GM21737 (cell line): ENCODE data around the gene CHST11.
A peak's percentile ranks its signal among the peaks of the same experiment; 100 is the strongest.

Source experiments
- ATAC-seq: cut with Tn5 transposase; IDR thresholded peaks from one replicate; pipeline ENCODE4 v1.9.1; 2021; ENCODE audit warnings: mild to moderate bottlenecking, moderate library complexity; ENCODE audit not compliant: unreplicated experiment

CHST11 gene

DNA sequence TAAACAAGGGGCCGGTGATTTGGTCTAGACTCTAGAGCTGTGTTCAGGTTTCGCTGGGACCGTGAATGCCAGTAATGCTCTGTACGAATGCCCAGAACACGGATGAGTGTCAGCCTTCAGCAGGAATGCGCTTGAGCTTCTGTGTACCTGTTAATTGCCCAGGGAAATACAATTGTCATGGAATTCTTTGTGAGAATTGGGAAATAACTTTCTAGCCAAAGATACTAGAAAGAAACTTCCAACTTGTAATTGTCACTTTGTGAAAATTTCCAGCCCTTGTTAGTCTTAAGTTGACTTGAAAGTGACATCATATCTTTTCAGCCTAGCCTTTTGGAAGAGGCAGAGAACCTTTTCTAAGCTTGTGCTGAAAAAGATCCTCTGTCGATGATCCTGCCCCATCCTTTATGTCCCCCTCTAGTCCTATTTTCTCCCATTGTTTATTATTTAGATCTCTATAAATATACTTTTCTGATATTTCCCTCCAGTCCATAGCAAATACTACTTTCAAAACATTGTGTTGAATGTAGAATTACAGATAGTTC lies 2.7 kb downstream of the CHST11 start:
- no peak for ATAC-seq

DNA sequence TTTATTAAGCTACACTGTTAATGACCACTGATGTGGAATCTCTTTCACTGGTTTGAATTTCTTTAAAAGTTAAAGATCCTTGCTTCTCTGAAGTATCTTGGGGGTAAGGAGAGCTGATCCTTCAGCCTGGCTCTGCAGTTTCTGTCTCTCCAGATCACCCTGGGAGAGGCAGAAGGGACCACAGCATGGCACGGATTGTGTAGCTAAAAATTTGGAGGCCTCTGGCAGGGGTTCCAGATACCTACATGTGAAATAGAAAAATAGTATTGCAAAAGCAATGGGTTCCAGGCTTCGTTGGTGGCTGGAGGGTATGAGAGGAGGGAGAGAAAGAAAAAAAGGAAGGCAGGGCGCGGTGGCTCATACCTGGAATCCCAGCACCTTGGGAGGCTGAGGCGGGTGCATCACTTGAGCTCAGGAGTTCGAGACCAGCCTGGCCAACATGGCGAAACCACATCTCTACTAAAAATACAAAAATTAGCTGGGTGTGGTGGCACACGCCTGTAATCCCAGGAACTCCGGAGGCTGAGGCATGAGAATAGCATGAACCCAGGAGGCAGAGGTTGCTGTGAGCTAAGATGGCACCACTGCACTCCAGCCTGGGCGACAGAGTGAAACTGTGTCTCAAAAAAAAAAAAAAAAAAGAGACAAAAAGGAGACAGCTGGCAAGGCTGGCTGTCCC lies 3.4 kb downstream of the CHST11 start:
- ATAC-seq = no peak

DNA sequence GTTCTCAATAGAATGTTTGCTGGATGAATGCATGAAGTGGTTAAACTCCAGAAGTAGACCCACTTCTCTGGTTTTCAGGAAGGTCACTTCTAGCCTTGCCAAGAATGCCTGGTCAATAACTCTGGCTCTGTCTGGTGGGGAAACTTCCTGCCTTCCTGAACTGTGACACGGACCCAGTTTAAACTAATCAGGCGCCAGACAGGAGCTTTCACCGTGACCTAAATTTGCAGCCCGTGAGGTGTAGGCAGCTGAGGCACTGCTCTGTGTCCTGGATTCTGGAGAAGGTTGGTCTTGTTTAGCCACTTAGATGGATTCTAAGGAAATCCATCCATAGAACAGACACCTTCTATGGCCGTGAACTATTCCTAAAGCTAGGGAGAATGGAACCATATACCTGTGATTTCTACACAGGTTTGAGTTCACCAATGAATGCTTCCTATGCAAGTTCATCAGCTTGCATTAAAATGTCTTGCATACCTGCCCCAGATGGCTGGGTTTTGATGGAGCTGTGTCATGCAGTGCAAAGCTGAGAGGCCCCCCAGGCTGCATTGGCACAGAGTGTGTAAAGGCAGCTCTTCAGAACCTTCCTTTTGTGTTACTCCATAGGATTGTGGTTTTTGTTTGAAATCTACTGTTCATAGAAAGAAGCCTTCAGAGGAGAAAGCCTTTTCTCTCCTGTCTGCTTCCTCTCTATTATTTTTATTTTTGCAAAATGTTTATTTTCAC lies 4.4 kb downstream of the CHST11 start:
- no peak for ATAC-seq

DNA sequence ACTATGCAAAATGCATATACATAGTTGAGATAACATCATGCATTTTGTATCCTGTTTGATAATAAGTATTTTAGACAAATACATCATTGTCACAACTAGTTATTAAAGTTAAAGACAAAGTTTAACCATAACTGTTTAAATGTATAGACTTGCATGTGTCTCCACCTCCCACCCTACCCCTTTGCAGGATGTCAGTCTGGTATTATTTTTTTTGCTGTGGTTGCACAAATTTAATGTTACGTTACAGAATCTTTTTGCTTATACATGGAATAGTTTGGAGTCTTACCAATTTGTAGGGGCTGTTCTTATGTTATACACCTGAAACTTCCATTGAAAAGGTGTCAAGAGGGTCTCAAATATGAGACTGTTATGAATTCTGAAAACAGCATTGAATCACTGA lies 5.6 kb downstream of the CHST11 start:
- ATAC-seq = no peak

DNA sequence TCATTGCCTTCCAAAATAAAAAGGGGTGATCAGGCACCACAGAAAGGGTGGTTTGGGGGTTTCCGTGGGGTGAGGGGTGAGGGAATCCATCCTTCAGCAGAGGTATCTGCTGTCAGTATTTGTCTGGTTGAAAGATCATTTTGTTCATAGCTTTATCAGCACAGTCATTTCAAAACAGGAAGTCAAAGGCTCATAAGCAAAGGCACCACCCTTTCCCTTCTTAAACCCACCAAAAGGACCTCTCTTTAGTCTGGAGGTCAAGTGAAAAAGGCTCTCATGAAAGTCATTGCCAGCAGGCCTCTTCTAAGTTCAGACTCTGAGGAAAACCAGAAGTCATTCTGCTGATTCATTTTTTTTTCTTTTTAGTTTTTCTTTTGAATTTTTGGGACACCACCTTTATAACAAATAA lies 6.2 kb downstream of the CHST11 start:
- peak; percentile 44 for ATAC-seq

DNA sequence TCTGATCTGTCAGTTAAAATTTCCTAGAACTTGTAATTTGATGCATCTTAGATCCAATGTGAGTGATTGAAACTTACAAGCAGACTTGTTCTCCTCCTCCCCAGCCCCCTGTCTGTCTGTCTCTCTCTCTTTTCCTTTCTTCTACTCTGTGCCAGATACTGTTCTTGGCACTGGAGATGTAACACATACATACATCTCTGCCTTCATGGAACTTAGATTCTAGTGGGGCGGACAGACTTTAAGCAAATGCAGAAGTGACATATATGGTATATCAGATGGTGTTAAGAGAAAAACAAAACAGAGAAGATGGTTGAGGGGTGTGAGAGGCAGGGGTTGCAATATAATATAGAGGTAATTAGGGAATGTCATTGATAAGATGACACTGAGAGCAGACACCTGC lies 6.6 kb downstream of the CHST11 start:
- no peak for ATAC-seq

DNA sequence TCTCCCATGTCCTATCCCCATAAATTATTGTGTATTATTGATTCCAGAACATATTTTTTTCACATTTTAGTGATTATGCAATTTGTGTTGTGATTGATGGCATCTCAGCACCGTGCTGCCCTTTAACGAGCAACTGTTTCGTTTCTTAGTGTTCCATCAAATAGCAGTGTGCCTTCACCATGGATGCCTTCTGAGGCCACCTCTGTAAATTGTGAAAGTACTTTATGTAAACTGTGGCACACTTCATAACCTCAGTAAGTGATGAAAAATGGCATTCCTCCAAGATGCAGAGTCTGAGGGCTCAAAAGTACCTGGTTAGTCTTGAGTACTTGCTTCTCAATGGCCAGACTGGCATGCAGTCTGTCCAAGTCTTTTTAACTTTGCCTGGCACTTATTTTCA lies 8.2 kb downstream of the CHST11 start:
- no peak for ATAC-seq

DNA sequence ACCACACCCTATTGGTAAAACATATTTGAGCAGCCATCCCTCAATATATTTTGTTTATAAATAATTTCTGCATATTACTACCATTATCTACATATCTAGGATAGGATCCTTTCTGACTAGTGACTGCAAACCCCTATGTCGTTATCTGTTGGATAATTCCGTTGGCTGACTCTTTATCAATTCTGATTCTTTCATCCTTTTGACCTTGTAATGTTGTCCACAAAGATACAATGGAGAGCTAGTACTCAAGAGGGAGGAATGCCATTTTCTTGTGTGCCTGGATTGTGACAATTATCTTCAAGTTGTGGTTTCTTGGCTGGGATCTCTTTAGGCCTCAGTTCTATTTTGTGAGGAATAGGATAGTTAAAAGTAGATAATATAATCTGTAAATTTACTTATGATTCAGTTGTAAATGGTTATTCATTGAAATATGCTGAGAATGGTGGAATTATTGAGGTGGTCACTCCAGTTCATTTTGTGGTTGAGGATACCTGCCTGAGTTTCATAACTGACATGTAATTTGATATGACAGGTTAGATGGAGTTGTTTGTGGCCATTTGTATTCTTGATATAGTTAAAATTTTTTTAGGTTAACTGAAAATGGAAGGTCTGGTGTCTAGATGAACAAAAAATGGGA lies 10.1 kb downstream of the CHST11 start:
- no peak for ATAC-seq

DNA sequence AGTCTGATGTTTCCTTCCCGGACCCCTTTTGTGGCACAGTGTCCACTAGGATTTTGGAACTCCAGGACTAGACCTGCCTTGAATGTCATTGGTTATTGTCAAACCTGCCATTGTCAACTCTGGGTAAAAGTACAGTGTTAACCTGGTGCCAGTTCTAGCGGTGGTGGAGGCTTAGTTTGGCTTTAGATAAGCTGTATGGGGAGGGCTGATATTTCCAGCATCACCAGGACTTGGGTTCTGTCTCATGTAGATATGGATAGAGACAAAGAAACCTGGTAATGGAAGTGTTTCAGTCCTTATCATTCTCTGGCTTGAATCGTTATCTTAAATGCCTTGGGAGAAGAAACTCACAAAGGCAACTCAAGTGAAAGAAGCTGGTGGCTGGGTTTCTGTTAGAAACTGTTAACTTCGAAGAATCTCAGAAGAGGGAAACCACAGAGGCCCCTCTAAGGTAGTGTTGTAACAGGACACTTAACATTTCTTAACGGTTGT lies 10.6 kb downstream of the CHST11 start:
- ATAC-seq = no peak

DNA sequence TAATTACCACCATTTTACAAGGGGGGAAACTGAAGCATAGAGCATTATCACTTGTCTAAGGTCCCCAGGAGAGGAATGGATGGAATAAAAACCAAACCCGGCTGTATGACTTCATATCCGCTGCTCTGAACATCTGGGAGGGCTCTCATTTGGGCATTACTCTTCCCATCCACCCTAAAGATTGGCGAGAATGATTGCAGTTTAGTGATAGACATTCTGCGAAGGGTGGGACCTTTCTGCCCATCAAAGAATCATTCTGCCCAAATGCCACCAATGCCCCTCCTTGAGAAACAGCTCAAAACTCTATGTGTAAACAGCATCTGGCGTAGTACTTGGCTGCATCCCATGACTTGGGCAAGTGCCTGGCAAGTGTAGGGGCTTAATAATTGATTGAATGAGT lies 11.6 kb downstream of the CHST11 start:
- ATAC-seq = no peak

DNA sequence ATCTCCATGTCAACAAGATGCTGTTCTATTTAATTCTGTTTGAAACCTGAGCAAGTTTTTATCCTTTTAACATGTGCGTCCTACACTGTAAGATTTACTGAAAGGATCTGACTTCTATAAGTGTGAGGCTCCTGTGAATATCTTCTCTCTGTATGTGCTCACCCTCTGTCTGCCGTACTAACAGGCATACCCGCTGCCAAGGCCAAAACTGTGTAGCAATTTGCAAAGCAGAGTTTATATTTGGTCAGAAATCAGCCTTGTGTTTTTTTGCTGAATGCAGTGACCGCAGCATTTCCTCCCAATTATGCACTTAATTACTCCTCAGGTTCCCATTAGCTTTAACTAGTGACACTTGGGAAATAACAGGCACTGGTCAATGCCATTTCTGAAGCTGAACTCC lies 12.3 kb downstream of the CHST11 start:
- ATAC-seq = no peak

DNA sequence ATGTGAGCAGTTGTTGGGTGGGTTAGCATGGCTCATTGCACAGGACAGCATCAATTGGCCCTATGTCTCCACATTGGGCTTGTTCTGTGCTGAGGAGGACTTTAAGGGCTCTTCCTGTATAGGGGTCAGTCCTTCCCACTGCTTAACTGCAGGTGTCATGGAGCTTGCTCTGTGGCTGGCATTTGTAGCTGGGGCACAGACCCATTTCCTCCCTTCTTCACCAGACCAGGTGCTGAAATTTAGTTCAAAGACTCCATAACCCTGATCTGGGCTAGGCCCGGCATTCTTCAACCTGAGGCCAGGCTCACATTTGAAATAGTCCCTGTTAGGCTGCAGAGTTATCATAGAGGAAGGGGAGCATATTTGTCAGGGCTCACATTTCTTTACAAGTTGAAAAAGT lies 12.8 kb downstream of the CHST11 start:
- ATAC-seq = no peak

DNA sequence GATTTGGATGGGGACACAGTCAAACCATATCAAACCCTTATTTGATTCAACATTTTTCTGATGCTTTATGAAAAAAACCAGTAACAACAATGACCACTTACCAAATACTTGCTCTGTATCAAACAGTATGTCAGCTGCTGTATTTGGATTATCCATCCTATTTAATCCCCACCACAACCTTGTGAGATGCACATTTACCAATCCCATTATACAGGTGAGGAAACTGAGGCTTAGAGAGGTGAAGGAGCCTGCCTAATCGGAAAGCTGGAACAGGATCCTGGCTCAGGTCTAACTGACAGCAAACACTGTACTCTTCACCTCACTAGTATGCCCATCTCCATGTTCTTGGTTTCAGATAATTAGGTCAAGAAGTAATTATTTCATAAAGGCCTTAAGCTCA lies 13.8 kb downstream of the CHST11 start:
- ATAC-seq = no peak

DNA sequence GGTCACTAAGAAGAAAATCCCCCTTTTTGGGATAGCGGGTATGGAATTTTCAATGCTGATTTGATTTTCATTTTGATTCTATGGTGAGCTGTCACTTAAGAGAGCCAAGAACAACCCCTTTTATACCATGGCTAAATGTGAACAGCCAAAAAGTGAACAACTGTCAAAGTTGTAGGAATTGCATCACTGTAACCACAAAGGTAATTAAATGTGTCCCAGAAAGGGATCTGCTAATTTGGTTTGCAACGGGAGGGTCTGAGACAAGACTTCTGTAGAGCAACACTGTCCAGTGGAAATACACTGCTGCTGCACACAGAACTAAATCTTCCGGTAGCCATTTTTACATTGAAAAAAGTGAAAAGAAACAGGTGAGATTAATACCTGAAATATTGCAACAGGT lies 14.6 kb downstream of the CHST11 start:
- no peak for ATAC-seq

DNA sequence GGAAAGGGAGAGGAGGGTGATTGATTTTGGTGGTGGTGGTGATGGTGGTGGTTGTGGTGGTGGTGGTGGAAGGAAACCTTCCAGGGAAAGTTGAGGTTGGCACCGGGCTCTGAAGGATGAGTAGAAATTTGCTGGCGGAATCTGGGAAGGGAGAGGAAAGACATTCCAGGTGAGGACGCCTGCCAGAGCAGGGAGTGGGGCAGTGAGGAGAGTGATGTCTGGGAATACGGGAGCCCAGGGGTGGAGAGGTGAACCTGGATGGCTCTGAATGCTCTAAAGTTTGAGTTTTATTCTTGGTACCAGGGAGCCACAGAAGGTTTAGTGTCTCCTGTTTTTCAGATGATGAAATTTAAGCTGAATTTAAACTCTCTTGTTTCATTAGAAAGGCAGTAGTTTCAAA lies 16.0 kb downstream of the CHST11 start:
- ATAC-seq = no peak

DNA sequence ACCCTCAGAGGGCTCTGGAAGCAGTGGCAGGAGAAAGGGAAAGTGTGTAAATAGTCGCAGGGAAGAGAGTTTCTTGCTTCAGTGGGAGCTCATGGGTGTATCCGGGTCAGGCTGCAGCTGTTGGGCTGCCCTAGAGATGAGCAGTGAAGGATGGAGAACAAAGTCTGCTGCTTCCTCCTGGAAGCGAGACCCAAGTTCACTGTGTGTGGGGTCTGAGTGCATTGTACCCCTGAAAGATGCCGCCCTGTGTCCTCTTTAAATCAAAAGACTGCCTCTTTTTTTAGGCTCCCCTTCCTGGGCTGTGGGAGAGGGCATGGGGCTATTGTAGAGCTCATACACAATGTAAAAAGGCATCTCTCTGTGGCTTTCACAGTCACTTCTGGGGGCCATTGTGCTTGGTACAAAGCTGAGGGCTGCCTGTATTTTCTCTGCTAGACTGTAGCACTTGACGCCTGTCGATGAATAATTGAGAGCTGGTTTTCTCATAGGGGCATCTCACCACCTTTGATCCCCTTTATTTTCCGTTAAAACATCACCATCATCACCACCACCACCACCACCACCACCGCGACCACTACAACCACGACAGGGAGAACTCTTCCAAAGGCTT lies 16.7 kb downstream of the CHST11 start:
- ATAC-seq = peak; percentile 49

DNA sequence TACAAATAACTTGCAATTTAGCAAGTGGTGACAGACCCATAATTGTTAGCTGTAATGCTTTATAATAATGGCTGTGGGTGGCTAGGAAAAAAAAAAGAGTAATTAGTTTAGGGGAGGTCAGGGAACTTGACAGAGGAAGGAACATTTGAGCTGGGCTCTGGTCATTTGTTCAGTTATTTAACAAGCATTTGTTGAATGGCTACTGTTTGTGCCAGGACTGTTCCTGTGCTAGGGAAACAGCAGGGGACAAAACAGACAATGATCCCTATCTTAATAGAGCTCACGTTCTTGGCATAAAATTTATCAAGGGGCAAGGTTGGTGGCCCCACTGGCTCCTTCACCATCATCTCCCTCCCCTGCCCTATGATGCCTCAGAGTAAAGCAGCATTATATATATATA lies 18.5 kb downstream of the CHST11 start:
- ATAC-seq = no peak

DNA sequence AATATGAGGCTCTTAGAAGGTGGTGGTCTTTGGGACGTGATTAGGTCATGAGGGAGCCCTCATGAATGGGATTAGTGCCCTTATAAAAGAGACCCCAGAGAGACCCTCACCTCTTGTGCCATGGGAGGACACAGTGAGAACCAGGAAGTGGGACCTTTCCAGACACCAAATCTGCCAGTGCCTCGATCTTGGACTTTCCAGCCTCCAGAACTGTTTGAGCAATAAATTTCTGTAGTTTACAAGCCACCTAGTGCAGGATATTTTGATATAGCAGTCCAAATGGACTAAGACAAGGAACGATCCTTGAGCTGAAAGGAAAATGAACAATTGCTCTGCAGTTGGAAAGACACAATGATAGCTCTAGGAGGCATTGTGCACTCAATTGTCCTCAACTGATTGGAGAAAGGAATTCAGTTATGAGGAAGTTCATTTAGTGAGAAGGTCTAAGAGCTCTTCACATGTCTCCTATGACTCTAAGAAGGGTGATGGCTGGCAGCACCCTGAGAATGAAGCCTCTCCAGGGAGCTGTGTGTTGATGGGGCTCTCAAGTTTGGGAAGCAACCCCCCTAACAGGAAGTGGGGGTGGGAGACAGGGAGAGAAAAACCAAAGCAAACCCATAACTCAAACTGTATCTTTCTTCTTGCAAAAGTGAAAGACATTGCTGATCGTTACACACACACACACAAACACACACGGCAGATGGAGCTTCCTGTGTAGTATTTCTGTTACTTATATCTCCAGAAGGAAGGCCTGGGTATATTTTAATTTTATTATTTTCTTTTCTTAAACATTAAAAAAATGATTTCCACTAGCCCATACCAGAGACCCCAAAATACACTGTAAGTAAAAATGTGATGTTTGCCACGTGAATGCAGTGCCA lies 21.0 kb downstream of the CHST11 start:
- peak; percentile 6 for ATAC-seq

DNA sequence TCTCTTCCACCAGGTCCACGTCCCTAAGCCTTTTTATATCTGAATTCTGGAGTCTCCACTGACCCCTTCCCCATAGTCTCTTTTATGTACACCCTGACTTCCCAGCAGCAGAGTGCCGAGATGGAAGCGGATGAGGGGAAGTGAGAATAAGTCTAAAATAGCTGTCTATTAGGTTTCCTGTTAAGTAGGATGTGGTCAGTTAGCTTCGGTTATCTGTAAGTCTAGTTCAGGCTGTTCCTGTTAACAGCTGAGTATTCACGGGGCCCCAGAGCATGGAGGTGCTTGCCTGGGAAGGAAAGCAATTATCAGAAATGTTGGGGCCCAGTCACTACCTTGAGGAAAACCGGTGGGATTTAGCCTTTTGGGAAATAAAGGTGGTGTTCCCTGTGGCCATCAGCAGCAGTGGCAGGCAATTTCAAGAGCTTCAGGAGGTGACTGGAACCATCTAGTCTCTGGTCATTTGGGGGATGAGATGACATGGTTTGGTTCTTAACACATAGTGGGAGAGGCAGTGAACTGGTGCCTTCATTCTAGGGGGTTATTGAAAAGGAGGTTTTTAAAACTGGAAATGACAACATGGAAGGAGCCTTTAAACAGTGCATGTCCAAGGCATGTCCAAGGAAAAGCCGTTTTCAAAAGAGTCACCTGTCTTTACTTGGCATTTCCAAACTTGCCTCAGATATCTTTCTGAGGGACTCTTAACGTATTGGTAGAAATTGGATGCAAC lies 21.8 kb downstream of the CHST11 start:
- ATAC-seq = peak; percentile 79
